ENCODE results near the gene DPYSL4. TPM values are rescaled to one million over a fixed set of nuclear protein-coding genes. Genes with fewer than 3 reads are reported as not detected.

DPYSL4 gene
- total and polyA plus RNA-seq, 2 experiments from 2014 or later, result 2.1 to 4.1 TPM

DNA sequence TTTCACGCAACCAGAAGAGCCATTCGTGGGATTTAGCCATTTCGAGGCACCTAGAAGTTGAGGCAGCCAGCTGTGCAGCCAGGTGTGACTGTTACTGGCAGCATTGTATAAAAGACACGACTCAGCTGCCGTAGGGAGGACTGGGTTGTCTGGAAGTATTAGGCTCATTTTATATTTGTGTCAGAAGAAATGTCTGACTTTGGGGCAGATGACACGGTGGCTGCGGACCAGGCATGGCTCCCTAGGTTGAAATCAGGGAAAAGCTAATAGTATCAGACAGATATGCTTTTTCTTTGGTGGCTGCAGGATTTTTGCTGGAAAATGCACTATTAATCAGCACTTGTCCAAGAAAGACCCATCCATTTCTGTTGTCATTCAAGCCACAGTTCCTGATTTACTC is 4.2 kb upstream of the DPYSL4 start:
- Histone ChIP-seq H3K4me3 (no peak overlapping the region), H3K9me2 (replicated peaks; ENCODE audit: insufficient read depth) (no peaks in the 10 kb centered on the region), H4K20me1 (ENCODE audit: insufficient read depth, poor library complexity, severe bottlenecking) (no peaks in the 10 kb centered on the region), H3K27ac (no peak overlapping the region), H3K79me2 (no peaks in the 10 kb centered on the region), H3K9me3 (ENCODE audit: low read depth) (no peaks in the 10 kb centered on the region), H3K27me3 (peaks cover 53% of the 10 kb centered on the region), H3K4me1 (ENCODE audit: insufficient read depth) (peaks cover 10% of the 10 kb centered on the region), H3K36me3 (replicated peaks; ENCODE audit: insufficient read depth, low read depth) (no peaks in the 10 kb centered on the region), H2AFZ (no peak overlapping the region), H3K4me2 (no peak overlapping the region)
- DNase-seq (ENCODE audit: low spot score), result no peak
- TF ChIP-seq EZH2 (IDR thresholded peaks at IDR 0.05; ENCODE audit: borderline replicate concordance) (no peak), EZH2phosphoT487 (IDR thresholded peaks at IDR 0.05; ENCODE audit: low read depth, severe bottlenecking, unreplicated experiment) (no peak)
- TF ChIP-seq, protein P1, sequence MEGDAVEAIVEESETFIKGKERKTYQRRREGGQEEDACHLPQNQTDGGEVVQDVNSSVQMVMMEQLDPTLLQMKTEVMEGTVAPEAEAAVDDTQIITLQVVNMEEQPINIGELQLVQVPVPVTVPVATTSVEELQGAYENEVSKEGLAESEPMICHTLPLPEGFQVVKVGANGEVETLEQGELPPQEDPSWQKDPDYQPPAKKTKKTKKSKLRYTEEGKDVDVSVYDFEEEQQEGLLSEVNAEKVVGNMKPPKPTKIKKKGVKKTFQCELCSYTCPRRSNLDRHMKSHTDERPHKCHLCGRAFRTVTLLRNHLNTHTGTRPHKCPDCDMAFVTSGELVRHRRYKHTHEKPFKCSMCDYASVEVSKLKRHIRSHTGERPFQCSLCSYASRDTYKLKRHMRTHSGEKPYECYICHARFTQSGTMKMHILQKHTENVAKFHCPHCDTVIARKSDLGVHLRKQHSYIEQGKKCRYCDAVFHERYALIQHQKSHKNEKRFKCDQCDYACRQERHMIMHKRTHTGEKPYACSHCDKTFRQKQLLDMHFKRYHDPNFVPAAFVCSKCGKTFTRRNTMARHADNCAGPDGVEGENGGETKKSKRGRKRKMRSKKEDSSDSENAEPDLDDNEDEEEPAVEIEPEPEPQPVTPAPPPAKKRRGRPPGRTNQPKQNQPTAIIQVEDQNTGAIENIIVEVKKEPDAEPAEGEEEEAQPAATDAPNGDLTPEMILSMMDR (IDR thresholded peaks at IDR 0.05; ENCODE audit: poor library complexity), result no peak
- WGBS (ENCODE audit: low lambda C conversion rate, missing lambda C conversion rate), result 82% methylated on average over 7 of the region's 7 CpGs

DNA sequence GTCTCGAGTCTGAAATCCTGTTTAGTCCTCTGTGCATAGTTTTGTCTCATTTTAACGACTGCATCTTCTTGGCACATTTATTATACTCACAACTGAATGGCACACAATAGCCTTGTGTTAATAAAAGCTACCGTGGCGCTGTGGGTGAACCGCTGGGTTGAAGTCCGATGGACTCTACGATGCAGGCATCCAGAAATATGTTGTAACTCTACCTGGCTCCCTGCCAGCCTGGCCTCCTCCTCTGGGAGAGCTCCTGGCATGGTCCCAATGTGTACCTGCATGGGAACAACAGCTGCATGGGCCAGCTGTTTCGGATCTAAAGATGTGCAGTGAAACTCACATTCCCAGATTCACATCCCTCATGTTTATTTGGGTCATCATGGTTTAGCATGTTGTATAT is 3.7 kb upstream of the DPYSL4 start:
- Histone ChIP-seq H3K27me3 (peaks cover 57% of the 10 kb centered on the region), H3K36me3 (replicated peaks; ENCODE audit: insufficient read depth, low read depth) (no peaks in the 10 kb centered on the region), H4K20me1 (ENCODE audit: insufficient read depth, poor library complexity, severe bottlenecking) (no peaks in the 10 kb centered on the region), H2AFZ (no peak overlapping the region), H3K4me1 (ENCODE audit: insufficient read depth) (peaks cover 10% of the 10 kb centered on the region), H3K4me2 (no peak overlapping the region), H3K27ac (no peak overlapping the region), H3K4me3 (no peak overlapping the region), H3K9me2 (replicated peaks; ENCODE audit: insufficient read depth) (no peaks in the 10 kb centered on the region), H3K9me3 (ENCODE audit: low read depth) (no peaks in the 10 kb centered on the region), H3K79me2 (no peaks in the 10 kb centered on the region)
- TF ChIP-seq, protein P1 (IDR thresholded peaks at IDR 0.05; ENCODE audit: poor library complexity), result no peak
- TF ChIP-seq EZH2phosphoT487 (IDR thresholded peaks at IDR 0.05; ENCODE audit: low read depth, severe bottlenecking, unreplicated experiment), result no peak
- no peak for TF ChIP-seq EZH2 (IDR thresholded peaks at IDR 0.05; ENCODE audit: borderline replicate concordance)
- DNase-seq (ENCODE audit: low spot score), result peak; percentile 75
- WGBS (ENCODE audit: low lambda C conversion rate, missing lambda C conversion rate), result 68% methylated on average over 8 of the region's 8 CpGs

DNA sequence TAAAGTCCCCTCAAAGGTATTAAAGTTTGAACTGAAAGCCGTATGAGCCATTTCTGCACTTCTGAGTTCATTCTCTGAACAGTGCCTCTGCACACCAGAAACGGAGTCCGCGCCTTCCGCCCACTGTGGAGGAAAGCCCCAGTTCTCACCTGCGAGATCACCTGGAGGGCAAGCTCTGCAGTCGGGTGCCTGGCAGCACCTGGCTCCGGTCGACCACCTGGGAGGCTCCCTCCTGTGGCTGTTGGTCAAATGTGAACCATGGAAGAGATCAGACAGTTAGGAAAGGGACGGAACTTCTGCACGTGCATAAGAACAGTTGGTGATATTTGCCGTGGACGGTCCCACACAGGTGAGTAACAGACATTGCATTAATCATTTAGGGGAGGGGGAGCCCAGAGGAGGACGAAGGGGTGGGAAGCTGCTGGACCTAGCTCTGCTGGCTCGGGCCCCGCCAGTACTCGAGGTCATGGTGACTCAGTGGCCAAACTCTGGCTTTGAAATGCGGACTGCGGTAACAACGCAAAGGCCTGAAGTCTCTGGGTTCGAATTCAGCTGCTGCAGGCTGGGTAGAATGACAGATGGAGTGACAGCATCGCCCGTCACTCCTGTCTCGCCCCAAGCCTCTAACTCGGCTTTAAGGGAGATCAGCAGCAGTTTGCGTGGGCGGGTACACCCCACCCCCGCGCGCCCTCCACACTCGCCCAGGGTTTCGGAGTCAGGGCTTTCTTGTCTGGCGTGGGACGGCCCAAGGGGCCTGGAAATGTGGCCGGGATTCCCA is 1.7 kb upstream of the DPYSL4 start:
- Histone ChIP-seq H3K36me3 (replicated peaks; ENCODE audit: insufficient read depth, low read depth) (no peaks in the 10 kb centered on the region), H4K20me1 (ENCODE audit: insufficient read depth, poor library complexity, severe bottlenecking) (no peaks in the 10 kb centered on the region), H2AFZ (no peak overlapping the region), H3K9me3 (ENCODE audit: low read depth) (no peaks in the 10 kb centered on the region), H3K27ac (no peak overlapping the region), H3K4me2 (peak overlapping the region; percentile 88), H3K79me2 (no peaks in the 10 kb centered on the region), H3K9me2 (replicated peaks; ENCODE audit: insufficient read depth) (no peaks in the 10 kb centered on the region), H3K4me1 (ENCODE audit: insufficient read depth) (peaks cover 10% of the 10 kb centered on the region), H3K27me3 (peaks cover 76% of the 10 kb centered on the region), H3K4me3 (no peak overlapping the region)
- TF ChIP-seq, protein P1 (IDR thresholded peaks at IDR 0.05; ENCODE audit: poor library complexity), result no peak
- no peak for TF ChIP-seq EZH2 (IDR thresholded peaks at IDR 0.05; ENCODE audit: borderline replicate concordance)
- no peak for TF ChIP-seq EZH2phosphoT487 (IDR thresholded peaks at IDR 0.05; ENCODE audit: low read depth, severe bottlenecking, unreplicated experiment)
- no peak for DNase-seq (ENCODE audit: low spot score)
- WGBS (ENCODE audit: low lambda C conversion rate, missing lambda C conversion rate), result 52% methylated on average over 34 of the region's 35 CpGs

Measured in hepatocyte (in vitro differentiated cells).